Measurements from ENCODE around the gene PRPS1L1.

Gene PRPS1L1

GRCh38 chr7:18027628-18028027 lies at the start of gene PRPS1L1:
Gene PRPS1L1 (minus strand): TSS chr7:18027846.
- no peak for ATAC-seq

GRCh38 chr7:18076461-18076860 lies 48.8 kb upstream of the PRPS1L1 start:
- no peak for ATAC-seq
- TF ChIP-seq PPARA (CRISPR knock-in tag; IDR thresholded peaks at IDR 0.05; ENCODE audit: borderline replicate concordance) (no peak), SNAI2 (CRISPR knock-in tag; IDR thresholded peaks at IDR 0.05) (no peak), GLIS3 (CRISPR knock-in tag; IDR thresholded peaks at IDR 0.05) (no peak), OSR1 (CRISPR knock-in tag; IDR thresholded peaks at IDR 0.05) (no peak), ZNF70 (CRISPR knock-in tag; IDR thresholded peaks at IDR 0.05) (no peak), CSDC2 (CRISPR knock-in tag; IDR thresholded peaks at IDR 0.05) (no peak)

More at GRCh38 chr7:18027628-18028027, at the start of gene PRPS1L1:
- TF ChIP-seq TSHZ2 (CRISPR knock-in tag; IDR thresholded peaks at IDR 0.05) = no peak
- TF ChIP-seq CSRNP3 (CRISPR knock-in tag; IDR thresholded peaks at IDR 0.05) = no peak
- TF ChIP-seq ISL1 (CRISPR knock-in tag; IDR thresholded peaks at IDR 0.05) = no peak
- no peak for TF ChIP-seq BACH2 (CRISPR knock-in tag; IDR thresholded peaks at IDR 0.05; ENCODE audit: borderline replicate concordance)
- TF ChIP-seq PPARA (CRISPR knock-in tag; IDR thresholded peaks at IDR 0.05; ENCODE audit: borderline replicate concordance) = no peak
- no peak for TF ChIP-seq PATZ1 (CRISPR knock-in tag; IDR thresholded peaks at IDR 0.05; ENCODE audit: borderline replicate concordance)
- no peak for TF ChIP-seq CREB5 (CRISPR knock-in tag; IDR thresholded peaks at IDR 0.05; ENCODE audit: low read depth)
- no peak for TF ChIP-seq ZNF70 (CRISPR knock-in tag; IDR thresholded peaks at IDR 0.05)
- no peak for TF ChIP-seq TOX (CRISPR knock-in tag; IDR thresholded peaks at IDR 0.05; ENCODE audit: borderline replicate concordance)
- no peak for TF ChIP-seq CSDC2 (CRISPR knock-in tag; IDR thresholded peaks at IDR 0.05)

- TF ChIP-seq TOX (CRISPR knock-in tag; IDR thresholded peaks at IDR 0.05; ENCODE audit: borderline replicate concordance) (no peak), ZNF70 (CRISPR knock-in tag; IDR thresholded peaks at IDR 0.05) (no peak), CSRNP3 (CRISPR knock-in tag; IDR thresholded peaks at IDR 0.05) (no peak), BACH2 (CRISPR knock-in tag; IDR thresholded peaks at IDR 0.05; ENCODE audit: borderline replicate concordance) (no peak), TSHZ2 (CRISPR knock-in tag; IDR thresholded peaks at IDR 0.05) (no peak), POU6F1 (CRISPR knock-in tag; IDR thresholded peaks at IDR 0.05; ENCODE audit: borderline replicate concordance, low read depth) (no peak), ARNTL (CRISPR knock-in tag; IDR thresholded peaks at IDR 0.05; ENCODE audit: borderline replicate concordance, low read depth) (no peak), ZNF565 (CRISPR knock-in tag; conservative IDR thresholded peaks at IDR 0.05; ENCODE audit: low read depth) (no peak), ESRRG (CRISPR knock-in tag; IDR thresholded peaks at IDR 0.05) (no peak), ZNF8 (CRISPR knock-in tag; IDR thresholded peaks at IDR 0.05) (no peak), ZFP3 (CRISPR knock-in tag; IDR thresholded peaks at IDR 0.05) (no peak), PATZ1 (CRISPR knock-in tag; IDR thresholded peaks at IDR 0.05; ENCODE audit: borderline replicate concordance) (no peak), TCF4 (CRISPR knock-in tag; IDR thresholded peaks at IDR 0.05; ENCODE audit: borderline replicate concordance) (no peak), SNAI2 (CRISPR knock-in tag; IDR thresholded peaks at IDR 0.05) (no peak), PPARA (CRISPR knock-in tag; IDR thresholded peaks at IDR 0.05; ENCODE audit: borderline replicate concordance) (no peak), ISL1 (CRISPR knock-in tag; IDR thresholded peaks at IDR 0.05) (no peak), ZFP30 (CRISPR knock-in tag; IDR thresholded peaks at IDR 0.05) (no peak)
- ATAC-seq = no peak
Observed at GRCh38 chr7:18068745-18069144, 41.1 kb upstream of the PRPS1L1 start.
